Measurements from ENCODE around the gene KEL.

Gene KEL

DNA sequence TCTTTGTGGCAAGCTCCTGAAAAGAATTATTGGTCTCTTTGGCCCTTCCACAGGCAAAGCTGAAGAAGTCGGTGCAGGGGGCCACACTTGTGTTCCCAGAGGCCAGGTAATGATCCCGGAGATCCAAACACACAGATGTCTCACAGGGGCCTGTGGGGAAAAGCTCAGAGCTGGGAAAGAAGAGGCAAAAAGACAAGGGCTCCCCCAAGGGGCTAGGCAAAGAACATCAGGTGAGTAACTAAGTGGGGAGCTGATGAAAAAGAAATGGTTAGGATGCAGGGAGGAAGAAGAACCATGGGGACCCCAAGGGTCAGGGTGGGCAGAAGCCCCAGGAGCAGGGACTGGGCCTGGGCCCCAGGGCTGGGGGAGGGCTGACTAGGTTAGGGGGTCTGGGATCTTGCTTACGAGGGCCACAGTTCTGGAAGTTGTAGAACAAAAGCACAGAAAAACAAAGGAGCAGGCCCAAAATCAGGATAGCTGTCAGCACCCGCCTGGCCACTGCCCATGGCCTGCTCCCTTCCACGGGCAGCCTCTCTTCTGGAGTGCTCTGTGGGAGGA is 1.1 kb downstream of the KEL start:
- no peak for DNase-seq

DNA sequence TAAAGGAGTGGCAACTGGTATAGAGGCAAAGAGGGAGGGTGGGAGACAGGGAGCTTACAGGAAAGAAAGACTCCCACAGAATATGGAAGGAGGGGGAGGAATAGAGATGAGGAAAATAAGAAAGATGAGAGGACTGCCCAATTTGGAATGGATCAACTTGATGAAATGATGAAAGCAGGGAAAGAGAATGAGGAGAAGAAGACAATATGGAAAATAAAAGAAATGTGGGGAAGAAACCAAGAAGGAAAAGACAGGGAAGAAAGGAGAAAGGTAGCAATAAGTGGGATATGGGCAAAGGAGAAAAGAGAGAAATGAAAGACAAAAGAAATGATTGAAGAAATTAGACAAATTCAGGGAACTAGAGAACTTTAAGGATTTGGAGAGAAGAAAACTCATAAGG is 3.0 kb downstream of the KEL start:
- no peak for DNase-seq

DNA sequence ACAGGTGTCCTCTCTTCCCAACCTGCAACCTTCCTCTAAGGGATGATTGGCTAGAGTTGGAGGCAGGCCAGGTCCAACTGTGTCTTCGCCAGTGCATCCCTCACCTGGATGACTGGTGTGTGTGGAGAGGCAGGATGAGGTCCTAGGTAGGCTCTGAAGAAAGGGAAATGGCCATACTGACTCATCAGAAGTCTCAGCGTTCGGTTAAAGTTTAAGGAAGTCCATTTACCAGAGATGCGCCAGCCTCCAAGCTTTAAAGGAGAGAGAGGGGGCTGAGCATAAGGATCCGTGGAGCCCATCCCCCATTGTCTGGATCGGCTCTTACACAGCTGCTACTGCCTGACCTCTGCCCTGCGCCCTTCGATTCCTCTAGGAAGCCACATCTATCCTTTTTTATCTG is 4.4 kb downstream of the KEL start:
- DNase-seq, result no peak

DNA sequence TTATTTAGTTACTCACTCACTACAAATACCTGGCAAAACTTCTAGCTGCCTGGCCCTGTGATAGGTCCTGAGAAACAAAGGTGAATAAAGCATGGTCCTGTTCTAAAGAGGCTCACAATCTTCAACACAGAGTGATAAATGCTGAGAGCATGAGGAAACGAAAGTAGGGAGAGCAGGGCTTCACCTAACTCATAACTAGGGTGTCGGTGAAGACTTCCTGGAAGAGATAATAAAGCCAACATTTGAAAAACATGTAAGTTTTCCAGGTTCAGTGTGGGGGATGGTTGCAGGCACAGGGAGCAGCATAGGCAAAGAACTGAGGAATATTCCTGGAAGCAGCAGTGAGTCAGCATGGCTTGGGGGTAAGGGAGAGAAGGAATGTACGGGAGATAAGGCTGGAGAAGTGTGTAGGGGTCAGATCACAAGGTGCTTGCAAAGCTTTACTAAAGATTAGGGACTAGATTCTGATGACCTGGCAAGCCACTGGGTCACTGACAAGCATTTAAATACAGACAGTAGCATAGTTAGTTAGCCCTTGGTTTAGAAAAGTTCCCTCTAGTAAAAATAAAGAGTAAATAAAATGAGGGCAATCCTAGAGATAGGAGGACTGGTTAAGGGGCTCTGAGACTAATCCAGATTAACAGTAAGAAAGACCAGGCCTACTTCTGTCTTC is 5.1 kb downstream of the KEL start:
- no peak for DNase-seq

DNA sequence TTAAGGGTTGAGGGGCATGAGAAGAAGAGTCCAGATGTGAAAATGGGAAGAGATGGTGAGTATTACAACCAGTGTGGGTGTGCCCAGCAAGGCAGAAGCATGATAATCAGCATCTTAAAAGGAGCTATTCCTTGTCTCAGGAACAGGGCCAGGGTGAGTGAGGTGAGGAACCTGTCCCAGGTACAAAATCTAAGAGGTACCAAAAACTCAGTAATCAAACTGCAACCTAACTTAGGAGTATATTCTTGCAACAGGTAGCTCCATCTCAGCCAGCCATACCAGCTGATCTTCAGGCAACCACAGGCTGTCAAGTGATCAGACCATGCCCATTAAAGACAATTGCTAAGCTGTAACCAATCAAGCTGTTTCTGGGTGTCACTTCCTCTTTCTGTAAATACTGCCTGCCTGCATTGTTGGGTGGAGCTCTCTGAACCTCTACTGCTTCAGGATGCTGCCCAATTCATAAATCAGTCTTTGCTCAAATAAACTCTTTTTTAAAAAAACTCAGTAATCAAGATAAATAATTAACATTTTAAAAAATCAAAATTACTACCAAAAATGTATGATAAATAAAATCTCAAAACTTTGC is 7.4 kb downstream of the KEL start:
- no peak for DNase-seq

DNA sequence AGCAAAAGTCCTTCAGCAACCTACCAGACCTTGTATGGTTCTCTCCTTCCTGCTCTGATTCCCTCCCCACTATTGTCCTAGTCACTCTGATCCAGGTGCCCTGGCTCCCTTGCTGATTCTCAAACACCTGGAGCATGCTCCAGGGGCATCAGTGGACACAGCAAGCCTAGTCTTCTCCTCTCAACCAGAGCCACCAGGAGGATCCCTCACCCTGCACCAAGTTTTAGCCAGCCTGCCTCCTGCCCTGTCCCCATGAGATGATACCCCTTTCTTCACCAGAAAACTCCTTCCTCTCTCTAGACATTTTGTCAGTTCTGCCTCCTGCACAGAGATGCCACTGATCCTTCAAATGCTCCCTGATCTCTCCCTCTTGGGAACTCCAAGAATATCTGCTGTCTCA is 11.9 kb downstream of the KEL start:
- DNase-seq, result no peak

- no peak for DNase-seq
Measured at GRCh38 chr7:142948603-142949002, 13.6 kb downstream of the KEL start.

GRCh38 chr7:142945001-142945400 is 17.2 kb downstream of the KEL start:
- DNase-seq, result no peak

DNA sequence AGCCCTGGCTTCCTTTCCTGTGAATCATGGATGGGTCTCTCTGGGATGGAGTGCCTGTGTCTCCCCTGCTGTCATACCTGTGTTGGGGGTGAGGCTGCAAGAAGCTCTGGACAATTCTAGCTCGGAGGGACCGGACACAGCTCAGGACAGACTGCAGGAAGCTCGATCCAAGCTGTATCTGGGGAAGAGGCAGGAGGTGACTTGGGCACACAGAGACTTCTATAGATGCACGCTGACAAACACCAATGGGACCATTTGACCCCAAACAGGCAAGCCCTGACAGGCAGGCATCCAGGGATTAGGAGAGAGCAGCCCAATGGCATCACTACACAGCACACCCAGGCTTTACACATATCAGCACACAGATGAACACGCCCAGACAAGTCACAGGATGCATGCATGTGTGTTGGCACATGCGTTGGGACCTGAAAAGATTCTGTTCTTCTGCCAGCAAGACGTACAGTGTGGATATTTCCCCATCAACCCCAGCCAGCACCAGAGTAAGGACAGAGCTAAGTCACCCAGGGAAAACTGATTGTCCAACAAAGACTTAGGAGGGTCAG is 18.4 kb downstream of the KEL start:
- no peak for DNase-seq

DNA sequence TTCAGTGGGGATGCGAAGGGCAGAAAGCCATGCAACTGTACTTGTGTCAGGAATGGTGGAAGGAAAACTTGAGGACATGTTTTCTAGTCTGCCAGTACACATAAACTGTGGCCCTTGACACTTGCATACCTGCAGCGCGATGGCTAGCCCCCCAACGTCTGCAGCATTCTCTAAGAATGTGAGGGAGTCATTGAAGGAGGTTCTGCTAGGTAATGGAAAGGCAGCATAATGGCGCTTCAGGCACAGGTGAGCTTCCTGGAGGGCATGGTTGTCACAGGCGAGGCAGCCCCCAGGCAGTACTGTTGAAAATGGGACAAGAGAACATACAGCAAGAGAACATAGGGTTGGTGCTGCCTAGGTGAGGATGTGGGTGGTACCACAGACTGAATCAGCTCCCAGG is 19.4 kb downstream of the KEL start:
- DNase-seq, result no peak

GRCh38 chr7:142941541-142941940 is 20.6 kb downstream of the KEL start:
- no peak for DNase-seq

DNA sequence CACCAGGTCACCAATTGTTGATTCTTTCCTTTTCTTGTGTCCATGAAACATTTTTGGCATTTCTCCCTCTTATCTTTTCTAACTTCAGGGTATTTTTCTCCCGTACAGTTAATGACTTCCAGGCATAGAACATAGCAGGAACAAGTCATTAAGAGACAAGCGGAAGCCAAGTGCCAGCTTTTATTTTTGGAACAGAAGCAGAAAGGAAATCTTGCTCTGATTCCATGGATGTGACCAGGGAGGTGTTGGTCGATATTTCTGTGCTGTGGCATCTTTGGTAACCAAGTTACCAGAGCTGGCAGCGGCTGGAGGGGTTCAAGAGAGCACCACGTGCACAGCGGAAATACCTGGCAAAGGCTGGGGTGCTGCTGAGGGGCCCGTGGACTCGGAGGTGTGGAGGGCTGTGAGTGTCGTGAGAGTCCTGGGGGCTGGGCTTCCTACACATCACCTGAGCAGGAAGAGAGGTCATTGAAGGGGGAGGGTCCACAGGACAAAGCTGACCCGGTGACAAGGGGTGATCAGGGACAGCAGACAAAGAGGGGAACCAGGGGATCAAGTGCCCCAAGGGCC is 21.1 kb downstream of the KEL start:
- no peak for DNase-seq

DNA sequence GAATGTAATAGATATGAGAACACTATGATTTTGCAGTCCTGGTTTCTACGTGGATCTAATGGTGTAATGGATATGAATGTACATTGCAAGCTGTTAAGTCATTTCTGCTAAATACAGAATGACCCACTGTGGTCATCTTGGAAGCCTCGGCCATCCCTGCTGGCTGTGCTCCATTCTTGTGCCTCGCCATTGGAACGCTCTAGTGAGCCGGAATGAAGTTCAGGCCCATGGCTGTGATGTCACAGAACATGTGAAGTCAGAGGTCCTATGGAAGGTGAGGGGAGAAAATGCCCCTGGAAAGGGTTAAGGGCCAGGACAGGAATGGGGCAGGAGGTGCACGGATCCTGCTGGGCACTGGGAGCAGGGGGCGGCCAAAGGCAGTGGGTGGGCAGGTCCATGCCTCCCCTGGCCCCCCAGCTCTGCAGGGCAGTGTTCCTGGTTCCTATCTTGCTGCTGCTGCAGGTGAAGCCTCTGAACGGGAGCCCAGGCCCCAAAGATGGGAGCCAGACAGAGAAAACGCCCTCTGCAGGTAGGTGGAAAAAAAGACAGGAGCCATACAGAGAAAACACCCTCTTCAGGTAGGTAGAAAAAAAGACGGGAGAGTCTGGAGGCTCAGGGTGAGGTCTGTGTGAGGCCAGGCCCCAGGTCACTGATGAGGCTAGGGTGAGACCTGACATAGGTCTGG is 22.8 kb downstream of the KEL start, which contains the start of gene LLCFC1:
TSS of gene LLCFC1 (plus strand) at position 259 of the 685 bp plus-strand sequence. CDS start at position 397, 138 bp downstream.
- no peak for DNase-seq

GRCh38 chr7:142938611-142939010 is 23.6 kb downstream of the KEL start:
- no peak for DNase-seq

GRCh38 chr7:142935941-142936565 is 26.1 kb downstream of the KEL start:
- no peak for DNase-seq

- no peak for DNase-seq
Measured at GRCh38 chr7:142934056-142934455, 28.1 kb downstream of the KEL start.

GRCh38 chr7:142933624-142934023 is 28.5 kb downstream of the KEL start, which contains the start of gene TRPV5:
Gene TRPV5 (minus strand): TSS chr7:142933746. CDS start chr7:142933459, 287 bp downstream.
- no peak for DNase-seq

- DNase-seq, result no peak
Measured at GRCh38 chr7:142933092-142933475, 29.1 kb downstream of the KEL start.

GRCh38 chr7:142932386-142933091 is 29.6 kb downstream of the KEL start:
- DNase-seq, result no peak

DNA sequence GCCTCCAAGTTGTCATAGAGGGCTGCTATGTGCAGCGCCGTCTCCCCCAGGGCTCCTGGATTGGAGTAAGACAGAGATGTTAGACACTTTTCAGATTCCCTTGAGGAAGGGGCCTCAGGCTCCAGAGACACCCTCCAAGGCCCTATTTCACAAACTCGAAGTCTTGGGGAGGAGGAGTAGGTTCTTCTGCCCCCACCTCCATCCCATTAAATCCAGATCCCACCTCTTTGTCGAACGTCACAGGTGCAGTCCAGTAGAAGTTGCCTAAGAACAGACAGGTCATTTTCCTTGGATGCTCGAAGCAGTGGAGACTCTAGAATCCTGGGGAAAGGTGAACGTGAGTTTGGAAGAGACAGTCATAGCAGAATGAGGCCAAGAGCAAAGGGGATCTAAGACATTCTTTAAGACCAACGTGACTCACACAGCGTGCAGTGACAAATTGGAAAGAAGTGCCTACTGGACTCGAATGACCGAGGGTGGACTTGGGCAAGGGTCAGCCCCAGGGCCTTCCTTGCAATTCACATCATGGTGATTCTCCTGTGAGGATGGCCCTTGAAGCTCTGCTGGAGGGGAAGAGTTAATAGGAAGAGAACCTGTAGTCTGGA is 31.9 kb downstream of the KEL start:
- DNase-seq, result no peak

GRCh38 chr7:142927949-142928348 is 34.2 kb downstream of the KEL start:
- DNase-seq, result no peak

All from activated naive CD4-positive, alpha-beta T cell (primary cell).